K562 (cell line): ENCODE data around the gene CHST15. TPM values are rescaled to one million over a fixed set of nuclear protein-coding genes. Genes with fewer than 3 reads are reported as not detected.

Experiments
- ATAC-seq: fragments of 200-7000 bp; cut with Tn5 transposase; 3 replicates; pipeline ENCODE4 v1.9.1; 2020; ENCODE audit warnings: moderate library complexity
- BruUV-seq: library from RNA; stranded (reverse); fragments of 400-500 nt; replicated peaks from 2 replicates; lab custom pipeline; 2021; lab: Mats Ljungman, UMichigan
- CTCF ChIA-PET: fragments of 300-600 bp; formaldehyde crosslinking; extraction: SDS; loops from one replicate; lab custom pipeline; 2021; ENCODE audit warnings: low intra/inter-chr PET ratio; lab: Yijun Ruan, JAX
- POLR2A ChIA-PET: fragments of 300-600, 350-650 bp; sonication (Branson Sonifier 250); formaldehyde crosslinking; extraction: SDS; loops from one replicate; lab custom pipeline; 2021; ENCODE audit warnings: antibody characterized with exemption, inconsistent platforms; lab: Yijun Ruan, JAX
- DNase-seq, 4 experiments: peaks; one replicate each; pipeline versions ENCODE4 v3.0.0 to v3.0.0-alpha.2; 2011 to 2018; ENCODE audit warnings: low spot score in 3 of 4, mixed read lengths in 3 of 4; ENCODE audit errors: extremely low read depth in 1 of 4
- FAIRE-seq: peaks from 2 replicates; lab custom pipeline; 2011; peaks lifted over from hg19 to GRCh38; lab: Jason Lieb, UNC
- H2AFZ ChIP-seq: 2 replicates; pipeline ENCODE4 v1.6.0; 2011; ENCODE audit warnings: low read depth, low read length, control low read depth, inconsistent platforms
- H3K27ac ChIP-seq: fragments of 200-600 bp; 3 replicates; pipeline ENCODE4 v1.8.0; 2011; ENCODE audit warnings: low read depth, mild to moderate bottlenecking, control low read depth, inconsistent platforms, low read length, moderate library complexity, mixed read lengths; ENCODE audit errors: extremely low read depth
- H3K27me3 ChIP-seq, 2 experiments: fragments of 300-600 bp in 1 of 2; 2 replicates in 1 of 2; 3 replicates in 1 of 2; pipeline versions ENCODE4 v1.6.0 to v1.8.0; 2011; ENCODE audit warnings: inconsistent platforms in 2 of 2, low read length in 2 of 2, mild to moderate bottlenecking in 1 of 2, mixed read lengths in 1 of 2, moderate library complexity in 1 of 2; ENCODE audit not compliant: control insufficient read depth in 2 of 2, insufficient read depth in 2 of 2
- H3K36me3 ChIP-seq: fragments of 300-600 bp; 3 replicates; pipeline ENCODE4 v1.8.0; 2011; ENCODE audit warnings: mild to moderate bottlenecking, low read length, inconsistent platforms; ENCODE audit not compliant: control insufficient read depth, insufficient read depth
- H3K4me1 ChIP-seq, 2 experiments: fragments of 200-600 bp in 1 of 2; replicated peaks in 1 of 2; 2 replicates in 1 of 2; 3 replicates in 1 of 2; pipeline versions ENCODE4 v1.5.1 to v1.8.0; 2011; ENCODE audit warnings: inconsistent platforms in 2 of 2, low read length in 2 of 2, mild to moderate bottlenecking in 1 of 2, mixed read lengths in 1 of 2, moderate library complexity in 1 of 2; ENCODE audit not compliant: control insufficient read depth in 2 of 2, insufficient read depth in 2 of 2
- H3K4me2 ChIP-seq: 2 replicates; pipeline ENCODE4 v1.6.1; 2011; ENCODE audit warnings: low read length, control low read depth, inconsistent platforms, mixed read lengths; ENCODE audit not compliant: insufficient read depth
- H3K4me3 ChIP-seq: fragments of 200-600 bp; sonication (generic), shearing (Covaris generic); 2 replicates; pipeline ENCODE4 v1.5.1; 2016; ENCODE audit warnings: control low read depth, inconsistent platforms
- H3K79me2 ChIP-seq: fragments of 200-600 bp; 3 replicates; pipeline ENCODE4 v1.8.0; 2011; ENCODE audit warnings: low read length, inconsistent platforms; ENCODE audit not compliant: control insufficient read depth, insufficient read depth
- H3K9ac ChIP-seq, 2 experiments: 2 replicates each; pipeline versions ENCODE4 v1.6.0 to v1.6.1; 2011; ENCODE audit warnings: low read depth in 2 of 2, low read length in 2 of 2, control low read depth in 1 of 2, inconsistent platforms in 1 of 2, mild to moderate bottlenecking in 1 of 2, mixed read lengths in 1 of 2; ENCODE audit not compliant: insufficient read depth in 1 of 2
- H3K9me1 ChIP-seq: one replicate; pipeline ENCODE4 v1.6.0; 2011; ENCODE audit warnings: inconsistent platforms, mild to moderate bottlenecking, low read length, moderate library complexity; ENCODE audit not compliant: control insufficient read depth, insufficient read depth
- H3K9me3 ChIP-seq: replicated peaks from 2 replicates; pipeline ENCODE4 v1.5.1; 2011; ENCODE audit warnings: low read depth, low read length, inconsistent platforms; ENCODE audit not compliant: control insufficient read depth, insufficient read depth
- H4K20me1 ChIP-seq: replicated peaks from 2 replicates; pipeline ENCODE4 v1.6.1; 2011; ENCODE audit warnings: low read length, inconsistent platforms, mixed read lengths; ENCODE audit not compliant: control insufficient read depth, insufficient read depth
- CEBPB ChIP-seq: fragments of 450-650 bp; IDR thresholded peaks from 2 replicates; pipeline ENCODE4 v1.6.1; 2016; ENCODE audit warnings: missing genetic modification characterization, missing compliant biosample characterization
- EHMT2 ChIP-seq: fragments of 450-650 bp; IDR thresholded peaks from 2 replicates; pipeline ENCODE4 v1.6.1; 2018; ENCODE audit warnings: antibody characterized with exemption
- GATA2 ChIP-seq: sonication (generic); formaldehyde crosslinking; IDR thresholded peaks from 2 replicates; pipeline ENCODE4 v1.4.0; 2020; ENCODE audit warnings: mild to moderate bottlenecking, missing genetic modification reagents
- NCOA6 ChIP-seq: fragments of 450-650 bp; IDR thresholded peaks from 2 replicates; pipeline ENCODE4 v1.6.1; 2017; ENCODE audit warnings: mild to moderate bottlenecking
- RAD21 ChIP-seq, 2 experiments: fragments of 250-450 bp in 1 of 2; fragments of 450-650 bp in 1 of 2; sonication (Bioruptor Pico) in 1 of 2; formaldehyde crosslinking in 1 of 2; IDR thresholded peaks in 1 of 2; conservative IDR thresholded peaks in 1 of 2; 2 replicates each; pipeline versions ENCODE4 v1.4.0 to v1.8.0; 2020 to 2022; ENCODE audit warnings: mild to moderate bottlenecking in 2 of 2, moderate library complexity in 1 of 2
- SNRNP70 ChIP-seq: fragments of 200-400 bp; formaldehyde crosslinking; optimal IDR thresholded peaks from 2 replicates; pipeline ENCODE3; 2017; ENCODE audit warnings: low read depth, low read length
- THAP12 ChIP-seq: fragments of 250-450 bp; sonication (Bioruptor Pico); IDR thresholded peaks from 2 replicates; pipeline ENCODE4 v1.9.0; 2021; ENCODE audit warnings: mild to moderate bottlenecking, inconsistent platforms
- XRCC3 ChIP-seq: fragments of 450-650 bp; IDR thresholded peaks from 2 replicates; pipeline ENCODE4 v1.6.1; 2017; ENCODE audit warnings: mild to moderate bottlenecking, moderate library complexity
- ZNF174 ChIP-seq: fragments of 250-450 bp; sonication (Bioruptor Pico); IDR thresholded peaks from 2 replicates; pipeline ENCODE4 v1.4.0; 2020; ENCODE audit warnings: mild to moderate bottlenecking
- WGBS: fragments of 100-300 bp; shearing (Covaris generic); methylation state at CpG from one replicate; pipeline ENCODE4 v1.1.6; 2016; ENCODE audit warnings: low coverage, mixed read lengths; ENCODE audit not compliant: insufficient coverage; ENCODE audit errors: missing lambda C conversion rate; 5-methylcytosine and 5-hydroxymethylcytosine counted together
- in situ Hi-C: fragments of 300-500 bp; cut with MboI; formaldehyde crosslinking; loops from 4 replicates; pipeline ENCODE4 v1.15.0; 2018; ENCODE audit warnings: inconsistent platforms, mixed read lengths
- intact Hi-C: fragments of 100-400 bp; cut with micrococcal nuclease; formaldehyde crosslinking; loops from 2 replicates; pipeline ENCODE4 v1.14.2; 2022
- polyA plus RNA-seq, 8 experiments: library from polyadenylated mRNA; depleted of rRNA in 4 of 8; stranded (reverse) in 5 of 8; unstranded in 3 of 8; fragments of >200 nt; fragmentation: Nextera tagmentation in 2 of 8; fragmentation: Illumina TruSeq in 1 of 8; extraction: Ambion mirVana in 2 of 8; extraction: Trizol in 1 of 8; gene quantifications; 2 replicates each; pipeline versions ENCODE4 v1.2.1 to v1.2.3, GENCODE V29; 2011 to 2014; ENCODE audit warnings: inconsistent platforms in 1 of 8, missing spikeins in 1 of 8
- total RNA-seq, 7 experiments: library from RNA; depleted of rRNA in 6 of 7; stranded (reverse); fragments of >200 nt in 6 of 7; fragmentation: Illumina TruSeq in 2 of 7; extraction: Trizol in 2 of 7; gene quantifications; 2 replicates each; pipeline versions ENCODE4 v1.2.1 to v1.2.3, GENCODE V29; 2011 to 2021; ENCODE audit warnings: low replicate concordance in 1 of 7
- TF ChIP-seq, protein P1 (sequence below), 2 experiments: fragments of 450-650 bp; IDR thresholded peaks; 2 replicates each; pipeline ENCODE4 v1.6.1; 2018; ENCODE audit warnings: mild to moderate bottlenecking in 2 of 2, low read depth in 1 of 2; ENCODE audit not compliant: partially characterized antibody in 2 of 2

Gene CHST15
- total and polyA plus RNA-seq, 9 of the 15 experiments (the other 6 are each of a cell fraction or from before 2014, with no cell fraction given), result 0.04 to 0.16 (median 0.08) TPM

DNA sequence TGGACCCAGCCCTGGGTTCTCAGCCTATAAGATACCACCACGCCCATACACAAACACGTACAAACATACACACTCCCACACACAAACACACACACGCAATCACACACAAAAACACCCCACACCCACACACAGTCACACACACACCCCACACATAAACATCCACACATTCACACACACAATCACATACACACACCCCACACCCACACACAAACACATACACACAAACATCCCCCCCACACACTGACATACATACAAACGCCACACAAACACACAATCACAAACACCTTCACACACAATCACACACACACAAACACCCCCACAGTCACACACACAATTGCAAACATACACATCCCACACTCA, 122.5 kb downstream of the CHST15 start (continued):
- TF ChIP-seq THAP12 (CRISPR knock-in tag), result no peak
- TF ChIP-seq SNRNP70, result no peak
- TF ChIP-seq, all 486 proteins: peak for 0

DNA sequence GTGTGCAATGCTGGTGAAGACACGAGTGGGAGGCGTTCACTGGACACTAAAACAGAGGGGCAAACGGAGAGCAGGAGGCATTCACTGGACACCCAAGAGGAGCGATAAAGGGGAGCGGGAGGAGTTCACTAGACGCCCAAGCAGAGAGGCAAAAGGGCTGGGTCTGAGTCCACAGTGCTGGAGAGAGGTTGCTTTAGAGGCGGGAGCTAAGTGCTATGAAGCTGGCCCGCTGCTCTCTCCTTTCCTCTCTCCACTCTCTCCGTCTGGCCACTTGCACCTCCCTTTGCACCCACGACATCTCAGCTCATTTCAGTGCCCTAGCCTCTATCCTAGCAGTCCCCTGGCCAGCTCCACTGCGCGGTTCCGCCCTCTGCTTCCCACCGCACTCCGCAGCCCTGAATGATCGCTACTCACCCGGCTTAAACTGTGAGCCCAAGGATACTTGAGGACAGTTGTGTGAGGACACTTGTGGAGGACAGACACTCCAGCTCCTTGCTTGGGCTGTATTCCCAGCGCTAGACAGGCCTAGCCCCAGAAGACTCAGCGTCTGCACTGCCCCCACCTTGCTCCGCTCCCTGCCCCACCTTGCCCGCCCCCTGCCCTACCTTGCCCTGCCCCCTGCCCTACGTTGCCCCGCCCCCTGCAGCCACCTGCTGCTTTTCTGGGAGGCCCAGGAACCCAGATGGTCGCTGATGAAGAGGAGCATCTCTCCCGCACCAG, 123.0 kb downstream of the CHST15 start:
- TF ChIP-seq CEBPB (tag) (no peak), ZNF174 (CRISPR knock-in tag) (no peak), RAD21 (CRISPR knock-in tag; conservative IDR thresholded peaks at IDR 0.05 in 1 of 2, IDR thresholded peaks at IDR 0.05 in 1 of 2) (no peak), EHMT2 (no peak), NCOA6 (no peak), GATA2 (no peak), XRCC3 (no peak)
- TF ChIP-seq, protein P1, sequence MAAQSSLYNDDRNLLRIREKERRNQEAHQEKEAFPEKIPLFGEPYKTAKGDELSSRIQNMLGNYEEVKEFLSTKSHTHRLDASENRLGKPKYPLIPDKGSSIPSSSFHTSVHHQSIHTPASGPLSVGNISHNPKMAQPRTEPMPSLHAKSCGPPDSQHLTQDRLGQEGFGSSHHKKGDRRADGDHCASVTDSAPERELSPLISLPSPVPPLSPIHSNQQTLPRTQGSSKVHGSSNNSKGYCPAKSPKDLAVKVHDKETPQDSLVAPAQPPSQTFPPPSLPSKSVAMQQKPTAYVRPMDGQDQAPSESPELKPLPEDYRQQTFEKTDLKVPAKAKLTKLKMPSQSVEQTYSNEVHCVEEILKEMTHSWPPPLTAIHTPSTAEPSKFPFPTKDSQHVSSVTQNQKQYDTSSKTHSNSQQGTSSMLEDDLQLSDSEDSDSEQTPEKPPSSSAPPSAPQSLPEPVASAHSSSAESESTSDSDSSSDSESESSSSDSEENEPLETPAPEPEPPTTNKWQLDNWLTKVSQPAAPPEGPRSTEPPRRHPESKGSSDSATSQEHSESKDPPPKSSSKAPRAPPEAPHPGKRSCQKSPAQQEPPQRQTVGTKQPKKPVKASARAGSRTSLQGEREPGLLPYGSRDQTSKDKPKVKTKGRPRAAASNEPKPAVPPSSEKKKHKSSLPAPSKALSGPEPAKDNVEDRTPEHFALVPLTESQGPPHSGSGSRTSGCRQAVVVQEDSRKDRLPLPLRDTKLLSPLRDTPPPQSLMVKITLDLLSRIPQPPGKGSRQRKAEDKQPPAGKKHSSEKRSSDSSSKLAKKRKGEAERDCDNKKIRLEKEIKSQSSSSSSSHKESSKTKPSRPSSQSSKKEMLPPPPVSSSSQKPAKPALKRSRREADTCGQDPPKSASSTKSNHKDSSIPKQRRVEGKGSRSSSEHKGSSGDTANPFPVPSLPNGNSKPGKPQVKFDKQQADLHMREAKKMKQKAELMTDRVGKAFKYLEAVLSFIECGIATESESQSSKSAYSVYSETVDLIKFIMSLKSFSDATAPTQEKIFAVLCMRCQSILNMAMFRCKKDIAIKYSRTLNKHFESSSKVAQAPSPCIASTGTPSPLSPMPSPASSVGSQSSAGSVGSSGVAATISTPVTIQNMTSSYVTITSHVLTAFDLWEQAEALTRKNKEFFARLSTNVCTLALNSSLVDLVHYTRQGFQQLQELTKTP (IDR thresholded peaks at IDR 0.05; ENCODE audit: low read depth in 1 of 2, partially characterized antibody in 2 of 2), result no peak
- no peak overlapping the region for H3K9ac ChIP-seq
- ChIA-PET CTCF (interaction anchor here (1.1 kb wide), 1 partner anchor 387 kb away, joined by 3 read pairs; no protein-coding TSS in a partner anchor), POLR2A (interaction anchor here (0.7 kb wide), 1 partner anchor 15 kb away, joined by 3 read pairs; no protein-coding TSS in a partner anchor)
- no peaks in the 10 kb centered on the region for H3K79me2 ChIP-seq
- FAIRE-seq, result no peak
- H3K9me1 ChIP-seq, result no peaks in the 10 kb centered on the region
- intact Hi-C loops (no loop called here), in situ Hi-C loops (loop anchor here (25.0 kb wide), 1 partner anchor 933 kb away; no protein-coding TSS in a partner anchor)
- no peak for DNase-seq
- WGBS, result 11% methylated on average over 17 of the region's 25 CpGs
- no peak overlapping the region for H2AFZ ChIP-seq
- H3K4me1 ChIP-seq, result no peaks in the 10 kb centered on the region; a peak in 1 of 5 replicates
- no peak overlapping the region for H3K4me2 ChIP-seq
- no peak overlapping the region for H3K27ac ChIP-seq
- peaks cover 0 to 2% of the 10 kb centered on the region in 2 experiments; a peak in 2 of 5 replicates for H3K27me3 ChIP-seq
- no peaks in the 10 kb centered on the region for H3K36me3 ChIP-seq
- ATAC-seq, result no peak
- H3K4me3 ChIP-seq, result no peak overlapping the region
- BruUV-seq, result no TSS peak
- H4K20me1 ChIP-seq, result no peaks in the 10 kb centered on the region; the same call in 1 of the 2 replicates
- H3K9me3 ChIP-seq, result no peaks in the 10 kb centered on the region
